DOHH2 (cell line): ENCODE data around the gene CUBN.

Experiments used
- CTCF ChIP-seq: fragments of 200-600 bp; sonication (generic); IDR thresholded peaks from one replicate; pipeline ENCODE4 v1.5.1; 2014; ENCODE audit warnings: antibody characterized with exemption, mild to moderate bottlenecking, low read depth, low read length; ENCODE audit not compliant: poor library complexity, severe bottlenecking
- EZH2phosphoT487 ChIP-seq: fragments of 200-600 bp; sonication (generic); IDR thresholded peaks from 2 replicates; pipeline ENCODE4 v1.6.1; 2017; ENCODE audit warnings: borderline replicate concordance, mild to moderate bottlenecking, antibody characterized with exemption, low read length, moderate library complexity, mixed read lengths

GRCh38 chr10:16894821-16895220 lies 234.8 kb downstream of the CUBN start:
- no peak for TF ChIP-seq CTCF
- no peak for TF ChIP-seq EZH2phosphoT487
